CD4-positive, CD25-positive, alpha-beta regulatory T cell (primary cell): ENCODE results near the gene LRP2. TPM values are rescaled to one million over a fixed set of nuclear protein-coding genes. Genes with fewer than 3 reads are reported as not detected.

ENCODE experiments used
- ATAC-seq, 2 donors: fragments of 150-1000 bp; cut with Tn5 transposase; one replicate each; pipeline ENCODE4 v1.10.0; 2021; ENCODE audit warnings: low read depth in 2 of 2, moderate number of reproducible peaks in 2 of 2, moderate library complexity in 1 of 2
- DNase-seq, 3 donors: peaks; one replicate each; pipeline versions ENCODE4 v3.0.0 to v3.0.0-alpha.2; 2012 to 2022; ENCODE audit warnings: mixed read lengths in 1 of 3
- H3K27ac ChIP-seq: one replicate; pipeline ENCODE4 v1.7.0; 2013; ENCODE audit warnings: mild to moderate bottlenecking, low read length; ENCODE audit not compliant: insufficient read depth, poor library complexity, severe bottlenecking
- H3K27me3 ChIP-seq: one replicate; pipeline ENCODE4 v1.7.0; 2013; ENCODE audit warnings: low read length; ENCODE audit not compliant: control insufficient read depth, insufficient read depth
- H3K36me3 ChIP-seq: one replicate; pipeline ENCODE4 v1.7.0; 2013; ENCODE audit warnings: mild to moderate bottlenecking, low read length, moderate library complexity; ENCODE audit not compliant: control insufficient read depth, insufficient read depth
- H3K4me1 ChIP-seq: 2 replicates; pipeline ENCODE4 v1.7.0; 2013; ENCODE audit warnings: mild to moderate bottlenecking, low read length; ENCODE audit not compliant: insufficient read depth, control insufficient read depth, poor library complexity, severe bottlenecking
- H3K4me3 ChIP-seq: one replicate; pipeline ENCODE4 v1.7.0; 2013; ENCODE audit warnings: low read depth, mild to moderate bottlenecking, low read length, moderate library complexity
- H3K9me3 ChIP-seq, 2 experiments: 1 replicate in 1 of 2; 2 replicates in 1 of 2; pipeline ENCODE4 v1.7.0; 2013; ENCODE audit warnings: low read length in 2 of 2, mild to moderate bottlenecking in 1 of 2, moderate library complexity in 1 of 2; ENCODE audit not compliant: control insufficient read depth in 2 of 2
- H3K27ac Mint-ChIP-seq, 3 donors: one replicate each; pipeline ENCODE4 v1.8.0; 2020 to 2022; ENCODE audit warnings: mild to moderate bottlenecking in 3 of 3, mixed read lengths in 3 of 3, moderate library complexity in 2 of 3
- H3K27me3 Mint-ChIP-seq: one replicate; pipeline ENCODE4 v1.8.0; 2022; ENCODE audit warnings: mild to moderate bottlenecking, mixed read lengths
- H3K36me3 Mint-ChIP-seq: one replicate; pipeline ENCODE4 v1.8.0; 2020; ENCODE audit warnings: mixed read lengths
- H3K4me1 Mint-ChIP-seq, 4 donors: one replicate each; pipeline ENCODE4 v1.8.0; 2020 to 2022; ENCODE audit warnings: mixed read lengths in 4 of 4, mild to moderate bottlenecking in 1 of 4
- H3K4me3 Mint-ChIP-seq, 4 donors: one replicate each; pipeline ENCODE4 v1.8.0; 2020 to 2022; ENCODE audit warnings: mild to moderate bottlenecking in 4 of 4, mixed read lengths in 4 of 4, moderate library complexity in 3 of 4
- H3K9me3 Mint-ChIP-seq, 7 donors: one replicate each; pipeline ENCODE4 v1.8.0; 2020 to 2022; ENCODE audit warnings: mixed read lengths in 7 of 7, mild to moderate bottlenecking in 3 of 7, moderate library complexity in 2 of 7
- polyA plus RNA-seq, 4 donors: library from polyadenylated mRNA; unstranded; fragments of 300-500 nt; fragmentation: Illumina TruSeq; gene quantifications; one replicate each; pipeline ENCODE4 v1.2.3, GENCODE V29; 2021
- total RNA-seq: library from RNA; stranded (reverse); gene quantifications from one replicate; pipeline ENCODE4 v1.2.3, GENCODE V29; 2022

The LRP2 gene
- total and polyA plus RNA-seq, 5 donors from 2014 or later = not detected

DNA sequence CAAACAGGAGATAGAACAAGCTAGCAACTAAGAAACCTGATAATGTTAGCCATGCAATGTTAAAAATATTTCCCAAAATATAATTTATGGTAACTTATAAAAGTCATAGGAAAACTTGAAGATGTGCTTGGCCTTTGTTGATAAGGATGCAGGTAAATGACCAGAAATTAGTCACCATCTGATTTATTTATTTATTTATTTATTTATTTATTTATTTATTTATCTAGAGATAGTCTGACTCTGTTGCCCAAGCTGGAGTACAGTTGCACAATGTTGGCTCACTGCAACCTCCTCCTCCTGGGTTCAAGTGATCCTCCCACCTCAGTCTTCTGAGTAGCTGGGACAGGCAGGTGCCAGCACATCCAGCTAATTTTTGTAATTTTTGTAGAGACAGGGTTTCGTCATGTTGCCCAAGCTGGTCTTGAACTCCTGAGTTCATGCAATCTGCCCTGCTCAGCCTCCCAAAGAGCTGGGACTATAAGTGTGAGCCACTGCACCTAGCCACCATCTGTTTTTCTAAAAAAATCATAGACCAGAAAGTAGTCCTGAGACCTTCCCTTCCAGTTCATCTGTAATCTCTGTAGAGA, 183.4 kb downstream of the LRP2 start:
- H3K4me1 ChIP-seq = no peaks in the 10 kb centered on the region
- no peaks in the 10 kb centered on the region for H3K36me3 ChIP-seq
- no peaks in the 10 kb centered on the region for H3K4me1 Mint-ChIP-seq
- no peak overlapping the region for H3K27ac ChIP-seq
- H3K4me3 Mint-ChIP-seq = no peak overlapping the region
- no peaks in the 10 kb centered on the region for H3K36me3 Mint-ChIP-seq
- H3K27ac Mint-ChIP-seq = no peak overlapping the region
- no peak overlapping the region for H3K4me3 ChIP-seq
- H3K27me3 Mint-ChIP-seq = no peaks in the 10 kb centered on the region
- peaks cover 0 to 1% (median 0%) of the 10 kb centered on the region in 7 donors for H3K9me3 Mint-ChIP-seq
- no peak for DNase-seq
- no peaks in the 10 kb centered on the region for H3K9me3 ChIP-seq
- peaks cover 2% of the 10 kb centered on the region for H3K27me3 ChIP-seq
- no peak for ATAC-seq

DNA sequence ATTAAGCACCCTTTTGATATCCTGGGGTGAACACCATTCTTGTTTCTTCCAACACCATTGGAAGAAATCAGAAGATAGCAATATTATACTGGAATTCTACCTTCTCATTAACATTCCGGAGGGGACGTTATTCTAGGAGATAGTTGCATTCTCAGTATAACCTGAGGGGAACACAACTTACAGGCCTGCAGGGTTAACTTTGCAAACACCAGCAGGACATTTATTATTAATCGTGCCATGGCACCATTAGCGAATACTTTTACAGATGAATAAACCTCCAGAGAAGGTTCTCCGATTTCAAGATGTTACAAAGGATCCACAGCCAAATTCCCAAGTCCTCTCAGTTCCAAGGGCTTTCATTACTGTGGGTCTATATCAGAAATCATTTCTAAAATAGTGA, 184.0 kb downstream of the LRP2 start:
- no peaks in the 10 kb centered on the region for H3K27me3 Mint-ChIP-seq
- H3K27ac ChIP-seq = no peak overlapping the region
- ATAC-seq = no peak

DNA sequence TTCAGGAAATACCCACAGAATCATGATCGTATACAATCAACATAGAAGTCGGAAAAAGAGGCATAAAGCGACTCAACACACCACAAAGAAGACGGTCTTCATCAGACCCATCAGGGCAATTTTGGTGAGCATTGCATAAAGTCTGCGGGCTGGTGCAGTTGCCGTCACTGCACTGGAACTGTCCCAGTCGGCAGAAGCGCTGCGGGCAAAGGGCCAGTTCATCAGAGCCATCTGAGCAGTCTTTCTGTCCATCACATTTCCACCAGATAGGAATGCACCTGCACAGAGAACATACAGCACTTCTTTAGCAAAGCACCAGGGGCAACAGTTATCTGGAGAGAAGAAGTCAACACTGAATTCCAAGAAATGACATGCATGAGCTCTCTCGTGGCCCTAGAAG, 187.2 kb downstream of the LRP2 start:
- H3K4me1 Mint-ChIP-seq = no peaks in the 10 kb centered on the region
- no peak overlapping the region for H3K27ac ChIP-seq
- ATAC-seq = no peak
- H3K9me3 Mint-ChIP-seq = no peaks in the 10 kb centered on the region
- no peaks in the 10 kb centered on the region for H3K27me3 ChIP-seq
- no peaks in the 10 kb centered on the region for H3K36me3 ChIP-seq
- H3K36me3 Mint-ChIP-seq = no peaks in the 10 kb centered on the region
- H3K27me3 Mint-ChIP-seq = no peaks in the 10 kb centered on the region
- no peaks in the 10 kb centered on the region for H3K4me1 ChIP-seq
- no peak for DNase-seq
- H3K4me3 ChIP-seq = no peak overlapping the region
- H3K9me3 ChIP-seq = no peaks in the 10 kb centered on the region
- no peak overlapping the region for H3K27ac Mint-ChIP-seq
- H3K4me3 Mint-ChIP-seq = no peak overlapping the region

More for the DNA sequence above, 184.0 kb downstream of the LRP2 start:
- Mint-ChIP-seq H3K36me3 (no peaks in the 10 kb centered on the region), H3K9me3 (no peaks in the 10 kb centered on the region), H3K4me1 (no peaks in the 10 kb centered on the region), H3K4me3 (no peak overlapping the region), H3K27ac (no peak overlapping the region)
- peaks cover 2% of the 10 kb centered on the region for H3K27me3 ChIP-seq
- DNase-seq = no peak
- H3K4me3 ChIP-seq = no peak overlapping the region
- no peaks in the 10 kb centered on the region for H3K9me3 ChIP-seq
- no peaks in the 10 kb centered on the region for H3K36me3 ChIP-seq
- H3K4me1 ChIP-seq = no peaks in the 10 kb centered on the region

DNA sequence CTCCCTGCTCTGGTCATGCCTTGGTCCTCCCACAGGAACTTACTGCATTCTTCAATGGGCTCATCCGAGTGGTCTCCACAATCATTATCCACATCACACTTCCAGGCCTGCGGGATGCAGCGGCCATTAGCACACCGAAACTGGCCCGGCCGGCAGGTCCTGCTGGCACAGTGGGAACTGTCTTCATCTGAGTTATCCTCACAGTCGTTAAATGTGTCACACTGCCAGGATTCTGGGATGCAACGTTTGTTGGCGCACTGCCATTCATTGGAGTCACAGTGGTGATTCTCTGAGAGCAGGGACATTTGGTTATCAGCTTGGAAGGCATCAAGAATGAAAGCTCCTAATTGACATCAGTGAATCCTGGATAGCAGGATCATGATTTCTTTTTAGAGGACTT, 188.5 kb downstream of the LRP2 start:
- H3K4me1 ChIP-seq = no peaks in the 10 kb centered on the region
- no peak overlapping the region for H3K4me3 ChIP-seq
- no peaks in the 10 kb centered on the region for H3K36me3 Mint-ChIP-seq
- no peaks in the 10 kb centered on the region for H3K4me1 Mint-ChIP-seq
- ATAC-seq (no peak), DNase-seq (no peak)
- no peak overlapping the region for H3K4me3 Mint-ChIP-seq
- H3K9me3 Mint-ChIP-seq = no peaks in the 10 kb centered on the region
- H3K27ac ChIP-seq = no peak overlapping the region
- no peaks in the 10 kb centered on the region for H3K36me3 ChIP-seq
- H3K27me3 ChIP-seq = no peaks in the 10 kb centered on the region
- no peak overlapping the region for H3K27ac Mint-ChIP-seq
- no peaks in the 10 kb centered on the region for H3K27me3 Mint-ChIP-seq
- H3K9me3 ChIP-seq = no peaks in the 10 kb centered on the region

DNA sequence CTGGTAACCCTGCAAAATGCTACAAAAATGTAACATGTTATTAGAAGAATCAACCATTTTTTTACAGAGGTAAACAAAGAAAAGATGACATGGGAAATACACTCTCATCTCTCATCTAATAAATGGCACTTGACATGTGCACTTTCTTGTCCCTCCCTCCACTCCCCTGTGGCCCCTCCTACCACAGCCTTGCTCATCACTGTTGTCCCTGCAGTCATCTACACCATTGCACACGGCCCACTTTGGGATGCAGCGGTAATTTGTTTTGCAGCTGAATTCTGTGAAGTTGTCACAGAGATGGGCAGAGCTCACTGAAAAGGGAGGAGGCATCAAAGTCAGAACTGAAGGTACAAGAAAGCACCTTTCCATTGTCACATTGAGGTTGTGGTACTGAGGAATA, 189.4 kb downstream of the LRP2 start:
- ATAC-seq (no peak), DNase-seq (no peak)
- Mint-ChIP-seq H3K4me3 (no peak overlapping the region), H3K9me3 (peaks cover 0 to 3% (median 0%) of the 10 kb centered on the region in 7 donors), H3K36me3 (no peaks in the 10 kb centered on the region), H3K27ac (no peak overlapping the region), H3K27me3 (no peaks in the 10 kb centered on the region), H3K4me1 (no peaks in the 10 kb centered on the region)
- H3K27me3 ChIP-seq = no peaks in the 10 kb centered on the region
- H3K4me3 ChIP-seq = no peak overlapping the region
- H3K4me1 ChIP-seq = no peaks in the 10 kb centered on the region
- no peak overlapping the region for H3K27ac ChIP-seq
- H3K9me3 ChIP-seq = no peaks in the 10 kb centered on the region
- H3K36me3 ChIP-seq = no peaks in the 10 kb centered on the region

DNA sequence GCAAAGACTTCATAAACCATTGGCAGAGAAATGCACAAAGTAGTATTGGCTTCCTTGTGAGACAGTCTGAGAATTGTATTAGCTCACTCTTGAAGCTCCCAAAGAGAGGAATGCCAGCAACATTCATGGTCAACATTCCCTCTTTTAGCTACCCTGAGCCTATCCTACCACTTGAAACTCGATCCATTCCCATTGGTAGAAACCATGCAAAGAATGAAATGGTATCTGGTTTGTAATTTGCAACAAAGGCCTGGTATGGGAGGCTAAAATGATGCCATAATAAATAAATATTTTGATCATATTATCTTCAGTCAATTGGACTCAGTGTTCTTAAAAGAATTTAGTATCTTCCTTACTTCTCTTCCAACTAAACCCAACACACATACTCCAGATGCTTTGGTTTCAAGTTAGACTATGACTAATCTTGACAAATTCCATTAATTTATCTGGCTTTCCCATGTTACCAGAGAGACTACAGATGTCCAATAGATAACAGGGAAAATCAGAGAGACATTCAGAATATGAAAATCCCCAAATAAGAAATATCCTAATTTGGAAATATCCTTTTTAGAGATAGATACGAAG, 190.1 kb downstream of the LRP2 start:
- Mint-ChIP-seq H3K4me3 (no peak overlapping the region), H3K36me3 (no peaks in the 10 kb centered on the region), H3K9me3 (peaks cover 0 to 3% (median 0%) of the 10 kb centered on the region in 7 donors), H3K27me3 (no peaks in the 10 kb centered on the region), H3K27ac (no peak overlapping the region), H3K4me1 (no peaks in the 10 kb centered on the region)
- H3K4me1 ChIP-seq = no peaks in the 10 kb centered on the region
- no peaks in the 10 kb centered on the region for H3K27me3 ChIP-seq
- H3K4me3 ChIP-seq = no peak overlapping the region
- no peaks in the 10 kb centered on the region for H3K36me3 ChIP-seq
- DNase-seq = no peak
- no peak for ATAC-seq
- H3K27ac ChIP-seq = no peak overlapping the region
- H3K9me3 ChIP-seq = no peaks in the 10 kb centered on the region

DNA sequence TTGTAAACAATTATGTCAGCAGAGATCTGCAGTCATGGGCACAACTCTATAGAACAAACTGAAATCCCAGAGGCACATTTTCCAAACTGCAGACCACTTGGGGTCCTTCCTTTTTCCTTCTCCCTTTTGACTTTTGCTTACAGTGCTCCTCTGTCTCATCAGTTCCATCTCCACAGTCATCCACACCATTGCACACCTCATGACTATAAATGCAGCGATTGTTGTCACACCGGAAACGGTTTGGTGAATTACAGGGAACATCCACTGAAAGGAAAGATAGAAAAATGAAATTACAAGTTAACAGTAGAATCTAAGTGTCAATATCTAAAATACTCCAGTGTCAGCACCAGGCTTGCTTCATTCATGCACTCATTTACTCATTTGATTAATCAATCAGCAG, 196.5 kb downstream of the LRP2 start:
- Mint-ChIP-seq H3K27me3 (no peaks in the 10 kb centered on the region), H3K4me3 (no peak overlapping the region), H3K4me1 (no peaks in the 10 kb centered on the region), H3K36me3 (no peaks in the 10 kb centered on the region), H3K27ac (no peak overlapping the region), H3K9me3 (peaks cover 0 to 3% (median 0%) of the 10 kb centered on the region in 7 donors)
- no peaks in the 10 kb centered on the region for H3K9me3 ChIP-seq
- no peak for ATAC-seq
- H3K36me3 ChIP-seq = no peaks in the 10 kb centered on the region
- H3K4me3 ChIP-seq = no peak overlapping the region
- H3K27ac ChIP-seq = no peak overlapping the region
- no peak for DNase-seq
- no peaks in the 10 kb centered on the region for H3K4me1 ChIP-seq
- H3K27me3 ChIP-seq = no peaks in the 10 kb centered on the region

DNA sequence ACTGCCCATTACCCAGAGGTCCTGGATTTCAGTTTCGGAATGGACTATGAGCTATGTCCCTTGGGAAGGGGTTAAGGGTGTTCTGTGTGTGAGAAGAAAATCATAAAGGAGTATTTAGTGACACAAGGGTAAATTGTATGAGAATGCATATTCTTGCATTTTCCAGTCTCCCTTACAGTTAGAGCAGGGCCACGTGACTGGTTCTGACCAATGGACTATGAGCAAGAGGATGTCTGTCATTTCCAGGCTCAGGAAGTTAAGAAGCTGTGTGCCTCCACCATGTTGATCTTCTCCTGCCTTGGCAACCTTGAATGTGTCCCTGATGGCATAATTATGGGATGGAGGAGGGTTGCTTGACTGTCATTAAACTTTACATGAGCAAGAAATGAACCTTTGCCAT, 198.0 kb downstream of the LRP2 start:
- DNase-seq (no peak), ATAC-seq (no peak)
- Mint-ChIP-seq H3K36me3 (no peaks in the 10 kb centered on the region), H3K9me3 (peaks cover 0 to 4% (median 0%) of the 10 kb centered on the region in 7 donors), H3K27ac (no peak overlapping the region), H3K4me3 (no peak overlapping the region), H3K27me3 (no peaks in the 10 kb centered on the region), H3K4me1 (no peaks in the 10 kb centered on the region)
- Histone ChIP-seq H3K27ac (no peak overlapping the region), H3K9me3 (no peaks in the 10 kb centered on the region), H3K27me3 (no peaks in the 10 kb centered on the region), H3K4me1 (no peaks in the 10 kb centered on the region), H3K36me3 (no peaks in the 10 kb centered on the region), H3K4me3 (no peak overlapping the region)
